ENCODE data around the gene C4orf54. TPM values are rescaled to one million over a fixed set of nuclear protein-coding genes. Genes with fewer than 3 reads are reported as not detected.

C4orf54 gene
- total and polyA plus RNA-seq, 10 of the 15 experiments (the other 5 are each of a cell fraction or from before 2014, with no cell fraction given) = 0.01 TPM; not detected in 9

DNA sequence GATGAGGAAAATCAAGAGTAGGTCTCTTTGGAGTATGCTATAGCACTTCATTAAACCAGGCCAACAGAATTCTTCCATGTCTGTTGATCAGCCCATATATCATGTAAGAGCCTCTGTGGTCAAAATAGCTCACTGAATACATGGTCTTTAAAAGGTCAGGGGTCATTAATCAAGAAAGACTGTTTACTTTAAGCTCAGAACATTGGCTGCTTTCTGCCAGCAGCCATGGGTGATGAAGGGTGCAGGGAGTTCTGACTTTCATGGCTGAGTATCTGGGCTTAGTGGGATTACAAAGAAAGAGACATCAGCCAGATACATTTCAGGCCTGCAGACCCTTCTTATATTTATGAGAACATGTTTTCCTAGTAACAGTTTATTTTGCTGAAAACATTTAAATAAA is 7.1 kb upstream of the C4orf54 start:
- Histone ChIP-seq H3K9ac (ENCODE audit: control insufficient read depth, insufficient read depth, low read length) (no peak overlapping the region), H3K4me2 (ENCODE audit: control insufficient read depth, insufficient read depth) (no peak overlapping the region), H3K4me3 (no peak overlapping the region), H3K4me1 (ENCODE audit: control insufficient read depth, insufficient read depth, low read length) (no peaks in the 10 kb centered on the region), H3K79me2 (ENCODE audit: control insufficient read depth, insufficient read depth, low read length) (no peaks in the 10 kb centered on the region), H3K27me3 (replicated peaks in 1 of 2; ENCODE audit: control insufficient read depth in 2 of 2, insufficient read depth in 2 of 2, low read length in 1 of 2) (no peaks in the 10 kb centered on the region; a peak in 1 of 4 replicates), H3K27ac (ENCODE audit: control insufficient read depth, insufficient read depth) (no peak overlapping the region), H3K9me3 (replicated peaks; ENCODE audit: control insufficient read depth, insufficient read depth, low read length) (no peaks in the 10 kb centered on the region), H2AFZ (ENCODE audit: control insufficient read depth, low read depth, low read length) (no peak overlapping the region), H3K36me3 (ENCODE audit: control insufficient read depth in 2 of 2, insufficient read depth in 2 of 2, low read length in 1 of 2) (no peaks in the 10 kb centered on the region), H4K20me1 (ENCODE audit: control insufficient read depth, insufficient read depth) (no peaks in the 10 kb centered on the region)
- TF ChIP-seq, protein P1, sequence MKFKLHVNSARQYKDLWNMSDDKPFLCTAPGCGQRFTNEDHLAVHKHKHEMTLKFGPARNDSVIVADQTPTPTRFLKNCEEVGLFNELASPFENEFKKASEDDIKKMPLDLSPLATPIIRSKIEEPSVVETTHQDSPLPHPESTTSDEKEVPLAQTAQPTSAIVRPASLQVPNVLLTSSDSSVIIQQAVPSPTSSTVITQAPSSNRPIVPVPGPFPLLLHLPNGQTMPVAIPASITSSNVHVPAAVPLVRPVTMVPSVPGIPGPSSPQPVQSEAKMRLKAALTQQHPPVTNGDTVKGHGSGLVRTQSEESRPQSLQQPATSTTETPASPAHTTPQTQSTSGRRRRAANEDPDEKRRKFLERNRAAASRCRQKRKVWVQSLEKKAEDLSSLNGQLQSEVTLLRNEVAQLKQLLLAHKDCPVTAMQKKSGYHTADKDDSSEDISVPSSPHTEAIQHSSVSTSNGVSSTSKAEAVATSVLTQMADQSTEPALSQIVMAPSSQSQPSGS (IDR thresholded peaks at IDR 0.05; ENCODE audit: low read length) = no peak
- TF ChIP-seq ZNF384 (IDR thresholded peaks at IDR 0.05; ENCODE audit: borderline replicate concordance, low read depth, low read length) (no peak), TCF3 (IDR thresholded peaks at IDR 0.05; ENCODE audit: borderline replicate concordance, insufficient read depth, low read depth, low read length) (no peak), ZBED1 (IDR thresholded peaks at IDR 0.05; ENCODE audit: borderline replicate concordance) (no peak), IRF4 (IDR thresholded peaks at IDR 0.05; ENCODE audit: low read depth, low read length) (no peak), CHD1 (IDR thresholded peaks at IDR 0.05; ENCODE audit: low read depth, low read length) (no peak), LARP7 (IDR thresholded peaks at IDR 0.05) (no peak), MTA2 (IDR thresholded peaks at IDR 0.05; ENCODE audit: low read depth) (no peak), CBX5 (IDR thresholded peaks at IDR 0.05; ENCODE audit: low read depth) (no peak), HDAC2 (IDR thresholded peaks at IDR 0.05) (no peak), IKZF2 (IDR thresholded peaks at IDR 0.05) (no peak), KDM1A (IDR thresholded peaks at IDR 0.05; ENCODE audit: borderline replicate concordance) (no peak), SUPT20H (IDR thresholded peaks at IDR 0.05; ENCODE audit: borderline replicate concordance, control insufficient read depth, low read depth, low read length) (no peak), MEF2A (IDR thresholded peaks at IDR 0.05; ENCODE audit: insufficient read depth, low read depth, low read length) (no peak), CREM (IDR thresholded peaks at IDR 0.05; ENCODE audit: low read depth) (no peak)
- TF ChIP-seq, protein P2, sequence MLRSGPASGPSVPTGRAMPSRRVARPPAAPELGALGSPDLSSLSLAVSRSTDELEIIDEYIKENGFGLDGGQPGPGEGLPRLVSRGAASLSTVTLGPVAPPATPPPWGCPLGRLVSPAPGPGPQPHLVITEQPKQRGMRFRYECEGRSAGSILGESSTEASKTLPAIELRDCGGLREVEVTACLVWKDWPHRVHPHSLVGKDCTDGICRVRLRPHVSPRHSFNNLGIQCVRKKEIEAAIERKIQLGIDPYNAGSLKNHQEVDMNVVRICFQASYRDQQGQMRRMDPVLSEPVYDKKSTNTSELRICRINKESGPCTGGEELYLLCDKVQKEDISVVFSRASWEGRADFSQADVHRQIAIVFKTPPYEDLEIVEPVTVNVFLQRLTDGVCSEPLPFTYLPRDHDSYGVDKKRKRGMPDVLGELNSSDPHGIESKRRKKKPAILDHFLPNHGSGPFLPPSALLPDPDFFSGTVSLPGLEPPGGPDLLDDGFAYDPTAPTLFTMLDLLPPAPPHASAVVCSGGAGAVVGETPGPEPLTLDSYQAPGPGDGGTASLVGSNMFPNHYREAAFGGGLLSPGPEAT (IDR thresholded peaks at IDR 0.05; ENCODE audit: low read depth) = no peak
- TF ChIP-seq, protein P3, sequence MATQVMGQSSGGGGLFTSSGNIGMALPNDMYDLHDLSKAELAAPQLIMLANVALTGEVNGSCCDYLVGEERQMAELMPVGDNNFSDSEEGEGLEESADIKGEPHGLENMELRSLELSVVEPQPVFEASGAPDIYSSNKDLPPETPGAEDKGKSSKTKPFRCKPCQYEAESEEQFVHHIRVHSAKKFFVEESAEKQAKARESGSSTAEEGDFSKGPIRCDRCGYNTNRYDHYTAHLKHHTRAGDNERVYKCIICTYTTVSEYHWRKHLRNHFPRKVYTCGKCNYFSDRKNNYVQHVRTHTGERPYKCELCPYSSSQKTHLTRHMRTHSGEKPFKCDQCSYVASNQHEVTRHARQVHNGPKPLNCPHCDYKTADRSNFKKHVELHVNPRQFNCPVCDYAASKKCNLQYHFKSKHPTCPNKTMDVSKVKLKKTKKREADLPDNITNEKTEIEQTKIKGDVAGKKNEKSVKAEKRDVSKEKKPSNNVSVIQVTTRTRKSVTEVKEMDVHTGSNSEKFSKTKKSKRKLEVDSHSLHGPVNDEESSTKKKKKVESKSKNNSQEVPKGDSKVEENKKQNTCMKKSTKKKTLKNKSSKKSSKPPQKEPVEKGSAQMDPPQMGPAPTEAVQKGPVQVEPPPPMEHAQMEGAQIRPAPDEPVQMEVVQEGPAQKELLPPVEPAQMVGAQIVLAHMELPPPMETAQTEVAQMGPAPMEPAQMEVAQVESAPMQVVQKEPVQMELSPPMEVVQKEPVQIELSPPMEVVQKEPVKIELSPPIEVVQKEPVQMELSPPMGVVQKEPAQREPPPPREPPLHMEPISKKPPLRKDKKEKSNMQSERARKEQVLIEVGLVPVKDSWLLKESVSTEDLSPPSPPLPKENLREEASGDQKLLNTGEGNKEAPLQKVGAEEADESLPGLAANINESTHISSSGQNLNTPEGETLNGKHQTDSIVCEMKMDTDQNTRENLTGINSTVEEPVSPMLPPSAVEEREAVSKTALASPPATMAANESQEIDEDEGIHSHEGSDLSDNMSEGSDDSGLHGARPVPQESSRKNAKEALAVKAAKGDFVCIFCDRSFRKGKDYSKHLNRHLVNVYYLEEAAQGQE (IDR thresholded peaks at IDR 0.05; ENCODE audit: low read depth, low read length) = no peak
- RAD21 ChIA-PET (ENCODE audit: unreplicated experiment) = no interaction called here
- CTCF ChIA-PET = no interaction called here
- BruUV-seq (replicated peaks) = no TSS peak
- SMC1A ChIA-PET (ENCODE audit: uncharacterized antibody, unreplicated experiment) = no interaction called here
- in situ Hi-C loops (cut with MboI) = no loop called here
- FAIRE-seq (no peak), ATAC-seq (no peak), DNase-seq (ENCODE audit: low read depth, low spot score) (no peak)
- intact Hi-C loops (cut with micrococcal nuclease; ENCODE audit: unreplicated experiment) = no loop called here
- POLR2A ChIA-PET = no interaction called here
